HG02610 (cell line): Measurements from ENCODE around the gene TMEM125.

Source experiments
- ATAC-seq: cut with Tn5 transposase; IDR thresholded peaks from one replicate; pipeline ENCODE4 v1.9.1; 2021; ENCODE audit warnings: mild to moderate bottlenecking, moderate library complexity; ENCODE audit not compliant: unreplicated experiment

The TMEM125 gene

DNA sequence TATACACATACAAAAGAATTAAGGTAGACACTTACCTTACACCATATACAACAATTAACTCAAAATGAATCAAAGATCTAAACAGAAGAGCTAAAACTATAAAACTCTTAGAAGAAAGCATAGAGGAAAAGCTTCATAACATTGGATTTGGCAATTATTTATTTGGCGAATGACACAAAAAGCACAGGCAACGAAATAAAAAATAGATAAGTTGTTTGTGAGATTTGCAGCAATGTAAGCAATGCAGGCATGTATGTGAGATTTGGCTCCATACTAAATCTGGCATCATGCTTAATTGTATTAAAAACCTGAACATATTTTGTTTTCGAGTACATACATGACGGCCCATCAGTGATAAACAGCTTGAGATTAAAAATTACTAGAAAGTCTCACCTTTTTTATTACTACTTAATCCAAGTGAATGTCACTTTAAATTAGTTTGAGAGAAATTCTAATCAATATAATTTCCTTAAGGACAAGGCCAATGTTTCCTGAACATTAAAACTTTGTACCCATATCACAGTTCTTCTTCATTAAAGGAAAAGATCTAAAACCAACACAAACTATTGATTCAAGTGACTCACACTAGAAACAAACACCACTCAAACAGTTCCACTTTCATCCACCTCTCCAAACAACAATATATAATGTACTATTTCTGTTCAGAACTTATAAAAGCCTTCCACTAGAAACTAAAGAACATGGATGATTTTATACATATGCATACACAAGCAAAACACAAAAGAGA lies 23.1 kb upstream of the TMEM125 start:
- no peak for ATAC-seq

- no peak for ATAC-seq
These were observed 22.4 kb upstream of the TMEM125 start for GRCh38 chr1:43247256-43247921.

- ATAC-seq, result no peak
These were observed 19.4 kb upstream of the TMEM125 start for GRCh38 chr1:43250351-43250761.

GRCh38 chr1:43251024-43251423 lies 18.8 kb upstream of the TMEM125 start:
- no peak for ATAC-seq

DNA sequence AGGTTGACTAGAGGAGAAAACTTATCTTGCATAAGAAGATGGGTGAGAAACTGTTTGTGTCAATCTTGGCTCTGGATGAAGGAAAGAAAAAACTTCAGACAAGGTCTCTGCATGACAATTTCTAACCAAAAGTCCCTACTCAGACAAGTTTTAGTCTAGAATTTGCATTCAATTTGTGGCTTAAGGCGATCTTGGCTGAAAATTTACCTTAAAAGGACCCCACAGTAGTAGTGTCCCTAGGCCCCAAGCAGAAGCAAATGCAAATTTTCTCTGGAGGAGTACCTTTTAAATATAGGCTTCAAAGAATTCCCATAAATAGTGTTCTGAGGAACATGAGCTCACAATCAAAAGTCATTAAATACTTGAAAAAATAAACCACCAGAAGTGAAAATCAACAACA lies 17.6 kb upstream of the TMEM125 start:
- no peak for ATAC-seq

- no peak for ATAC-seq
These were observed 16.6 kb upstream of the TMEM125 start for GRCh38 chr1:43253173-43253572.

GRCh38 chr1:43253876-43254275 lies 15.9 kb upstream of the TMEM125 start:
- ATAC-seq, result no peak

DNA sequence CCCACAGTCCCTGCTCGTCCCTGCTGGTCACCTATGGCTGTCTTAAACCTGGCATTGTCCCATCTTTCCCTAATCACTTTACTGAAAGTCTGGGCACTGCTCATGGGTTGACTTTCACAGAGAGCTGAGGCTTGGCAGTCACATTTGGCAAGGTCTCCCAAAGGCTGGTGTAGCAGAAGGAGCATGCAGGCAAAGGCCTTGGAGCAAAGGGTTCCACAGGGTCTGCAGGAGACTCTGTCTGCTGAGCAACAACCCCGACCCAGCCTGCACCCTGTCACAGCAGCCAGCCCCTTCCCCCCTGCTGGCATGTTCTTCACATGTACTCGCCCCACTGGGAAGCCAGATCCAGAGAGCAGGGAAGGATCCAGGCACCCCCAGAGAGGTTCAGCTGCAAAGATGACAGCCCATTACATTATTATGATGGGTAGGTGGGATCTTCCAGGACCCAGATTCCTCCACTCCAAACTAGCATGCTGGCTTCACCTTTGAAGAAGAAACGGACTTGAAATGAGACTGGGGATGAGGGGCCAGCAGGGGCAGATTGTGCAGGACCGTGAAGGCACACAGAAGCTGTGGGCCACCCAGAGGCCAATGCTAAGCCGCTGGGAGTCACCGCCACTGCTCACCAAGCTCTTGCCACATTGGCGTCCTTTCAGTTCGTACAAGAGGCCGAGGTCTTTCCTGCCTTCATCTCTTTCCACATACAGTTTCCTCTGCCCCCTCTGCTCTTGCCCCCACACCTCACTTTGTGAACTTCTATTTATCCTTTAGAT lies 14.2 kb upstream of the TMEM125 start:
- ATAC-seq, result no peak

DNA sequence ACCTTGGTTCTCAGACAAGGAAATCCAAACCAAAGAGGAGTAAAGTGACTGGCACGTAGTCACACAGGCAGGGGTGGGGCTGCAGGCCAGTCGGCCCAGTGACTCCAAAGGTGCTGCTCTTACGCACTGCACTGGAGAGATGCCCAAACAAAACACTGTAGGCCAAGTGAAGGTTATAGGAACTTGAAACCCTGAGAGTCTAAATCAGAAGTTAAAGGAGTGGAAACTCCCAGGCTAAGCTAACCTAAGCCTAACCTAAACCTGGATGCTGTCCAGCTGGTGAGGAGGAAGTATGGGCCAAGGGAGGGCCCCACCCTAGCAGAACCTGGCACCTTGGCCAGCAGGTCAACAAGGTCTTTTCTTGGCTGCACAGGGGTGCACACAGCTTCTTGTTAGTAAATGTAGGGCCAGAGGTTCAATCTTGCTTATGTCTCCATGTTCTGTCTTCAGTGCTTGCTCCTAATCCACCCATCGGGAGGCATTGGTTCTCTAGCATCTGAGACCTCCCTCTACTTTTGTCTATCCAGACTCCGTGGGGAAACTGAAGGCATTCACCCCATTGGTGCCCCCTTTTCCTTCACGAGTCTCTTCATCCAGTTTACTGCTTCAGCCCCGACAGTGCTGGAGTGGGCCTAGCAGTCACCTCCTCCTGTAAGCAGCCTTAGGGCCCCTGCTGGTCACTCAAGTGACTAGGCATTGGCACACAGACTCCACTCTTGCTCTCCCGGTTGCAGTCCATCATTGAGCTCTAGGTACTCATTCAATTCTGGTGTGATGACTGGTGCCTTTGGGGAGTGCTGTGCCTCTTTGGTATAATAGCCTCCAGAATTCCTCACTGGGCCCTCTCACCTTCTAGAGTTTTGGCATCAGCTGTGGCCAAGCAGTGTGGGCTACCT lies 12.9 kb upstream of the TMEM125 start:
- no peak for ATAC-seq

- no peak for ATAC-seq
These were observed 11.4 kb upstream of the TMEM125 start for GRCh38 chr1:43258370-43258769.

DNA sequence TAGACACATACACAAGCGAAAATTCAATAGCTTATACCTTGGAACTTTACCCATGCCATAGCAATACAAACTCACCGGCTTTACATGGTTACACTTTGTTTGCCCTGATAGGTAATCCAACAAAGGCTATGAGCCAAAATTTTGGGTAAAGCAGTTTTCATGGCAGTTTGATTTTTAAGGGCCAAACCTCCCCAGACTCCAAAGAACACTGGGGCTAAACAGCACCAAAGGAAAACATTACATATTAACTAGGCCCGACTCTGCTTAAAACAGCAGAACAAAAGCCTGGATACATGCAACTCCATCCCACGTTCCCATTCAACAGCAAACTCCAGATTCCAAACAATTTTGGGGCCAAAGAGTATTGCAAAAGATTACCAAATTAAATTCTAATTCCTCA lies 4.4 kb upstream of the TMEM125 start:
- ATAC-seq, result no peak

GRCh38 chr1:43266881-43267280 lies 2.9 kb upstream of the TMEM125 start:
- no peak for ATAC-seq

DNA sequence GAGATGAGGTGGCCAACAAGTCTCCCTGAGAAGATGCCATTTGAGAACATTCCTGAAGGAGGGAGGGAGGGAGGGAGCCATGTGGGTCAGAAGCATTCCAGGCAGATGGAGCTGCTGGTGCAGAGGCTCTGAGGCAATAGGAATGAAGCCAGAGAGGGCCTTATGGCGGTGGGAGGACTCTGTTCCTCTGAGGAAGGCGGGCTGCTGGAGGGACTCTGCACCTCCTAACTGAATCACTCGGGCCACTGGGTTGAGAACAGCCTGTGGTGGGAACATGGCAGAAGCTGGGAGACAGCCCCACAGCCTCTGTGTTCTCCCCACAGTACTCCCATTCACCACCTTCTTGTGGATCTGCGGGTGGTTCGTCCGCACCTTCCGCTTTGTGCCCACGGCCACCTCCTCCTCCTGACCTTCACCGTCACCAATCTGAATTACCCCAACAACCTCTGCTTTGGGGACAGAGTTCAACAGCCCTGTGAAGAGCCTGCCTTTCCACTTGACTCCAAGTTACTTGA lies 2.4 kb upstream of the TMEM125 start:
- no peak for ATAC-seq

DNA sequence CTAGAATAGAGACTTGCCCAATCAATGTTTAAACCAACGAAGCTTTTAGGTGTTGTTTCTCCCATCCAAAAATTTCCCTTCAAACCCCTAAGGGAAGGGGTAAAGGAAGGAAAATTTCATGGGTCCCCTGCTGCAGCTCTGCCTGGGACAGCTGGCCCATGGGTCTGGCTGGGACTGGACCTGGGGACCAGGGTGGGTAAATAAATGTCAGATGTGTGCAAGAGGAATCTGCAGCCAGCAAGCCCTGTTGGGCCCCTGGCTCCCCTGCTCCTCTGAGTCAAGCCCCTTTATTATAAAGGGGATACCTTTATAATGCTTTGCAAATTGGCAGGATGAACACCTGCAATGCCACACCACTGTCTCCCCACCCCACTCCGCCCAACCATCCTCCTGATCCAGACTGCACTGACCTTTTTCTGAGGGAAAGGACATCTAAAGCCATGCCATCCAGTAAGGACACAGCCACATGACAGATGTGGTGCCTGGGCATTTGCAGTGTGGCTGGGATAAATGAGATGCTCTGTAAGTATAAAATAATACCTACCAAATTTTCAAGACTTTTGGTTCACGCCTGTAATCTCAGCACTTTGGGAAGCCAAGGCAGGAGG lies 1.9 kb upstream of the TMEM125 start:
- no peak for ATAC-seq

- ATAC-seq, result no peak
These were observed 775 bp downstream of the TMEM125 start for GRCh38 chr1:43270421-43271095.

GRCh38 chr1:43271186-43272118 lies 1.7 kb downstream of the TMEM125 start:
- no peak for ATAC-seq

GRCh38 chr1:43272161-43272560 lies 2.4 kb downstream of the TMEM125 start:
- no peak for ATAC-seq
